ENCODE results near the gene SDR42E1. TPM values are rescaled to one million over a fixed set of nuclear protein-coding genes. Genes with fewer than 3 reads are reported as not detected.
A peak's percentile ranks its signal among the peaks of the same experiment; 100 is the strongest.

SDR42E1 gene
- total and polyA plus RNA-seq, 2 of the 4 experiments (the other 2 are of a cell fraction): 0.44 to 0.72 TPM

DNA sequence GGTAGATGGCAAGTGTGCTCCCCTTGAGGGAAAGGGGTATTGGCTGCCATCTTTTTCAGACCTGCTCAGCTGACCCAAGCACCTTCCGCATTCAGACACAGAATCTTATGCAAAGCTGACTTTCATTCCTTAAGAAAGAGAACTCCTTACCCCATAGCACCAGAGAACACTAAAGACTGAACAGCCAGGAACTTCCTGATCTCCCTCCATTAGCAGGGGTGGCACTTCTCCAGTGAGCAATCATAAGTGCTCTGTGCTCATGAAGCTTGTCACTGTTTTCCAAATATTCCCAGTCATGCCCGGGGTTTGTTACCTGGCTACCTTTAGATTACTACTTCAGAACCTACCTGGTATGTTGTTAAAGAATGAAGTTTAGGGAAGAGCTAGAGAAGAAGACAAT lies 35.7 kb upstream of the SDR42E1 start:
- Histone ChIP-seq H2BK120ac (ENCODE audit: low read depth, low read length) (no peak overlapping the region), H3K79me1 (ENCODE audit: low read depth in 1 of 2, low read length in 2 of 2) (no peaks in the 10 kb centered on the region), H3K4ac (ENCODE audit: low read depth, low read length) (no peak overlapping the region), H2AK9ac (replicated peaks; ENCODE audit: low read depth, low read length, poor library complexity) (no peak overlapping the region), H2BK15ac (ENCODE audit: low read depth, low read length) (no peak overlapping the region; the same call in 2 of the 3 replicates), H3K14ac (replicated peaks; ENCODE audit: low read depth, low read length) (no peak overlapping the region), H4K91ac (ENCODE audit: insufficient read depth, low read depth, low read length) (no peak overlapping the region), H3K23ac (ENCODE audit: low read depth, low read length) (no peak overlapping the region), H3K9me1 (ENCODE audit: insufficient read depth, low read length) (no peaks in the 10 kb centered on the region; the same call in 1 of the 2 replicates), H4K8ac (ENCODE audit: low read depth in 2 of 2, low read length in 2 of 2) (no peak overlapping the region), H2BK5ac (ENCODE audit: low read depth, low read length, poor library complexity, severe bottlenecking) (no peak overlapping the region), H3K4me1 (ENCODE audit: control insufficient read depth, insufficient read depth, low read length) (peaks cover 13% of the 10 kb centered on the region), H3K36me3 (ENCODE audit: control insufficient read depth, insufficient read depth, low read length) (no peaks in the 10 kb centered on the region), H2BK20ac (ENCODE audit: low read depth, low read length) (no peak overlapping the region), H3K18ac (ENCODE audit: low read depth, low read length) (peak overlapping the region; percentile 62; the same call in 1 of the 2 replicates), H3K4me3 (ENCODE audit: insufficient read depth, low read depth, low read length) (no peak overlapping the region), H4K20me1 (ENCODE audit: insufficient read depth, low read length) (no peaks in the 10 kb centered on the region), H3K56ac (ENCODE audit: extremely low read depth, insufficient read depth, low read length) (no peak overlapping the region), H3K9ac (ENCODE audit: low read depth, low read length) (no peak overlapping the region), H3K27me3 (ENCODE audit: control insufficient read depth, insufficient read depth, low read length) (peaks cover 3% of the 10 kb centered on the region; the same call in 1 of the 2 replicates), H2AFZ (replicated peaks; ENCODE audit: low read length, poor library complexity) (no peak overlapping the region), H4K5ac (ENCODE audit: low read depth, low read length) (peak overlapping the region; percentile 72; the same call in 1 of the 2 replicates), H3K4me2 (ENCODE audit: low read depth, low read length) (no peak overlapping the region), H2AK5ac (ENCODE audit: low read depth, low read length) (no peak overlapping the region), H3K9me3 (ENCODE audit: control insufficient read depth, insufficient read depth, low read length) (no peaks in the 10 kb centered on the region), H3K27ac (ENCODE audit: insufficient read depth, low read length) (no peak overlapping the region)
- no peak for DNase-seq
- intact Hi-C loops (cut with micrococcal nuclease): no loop called here
- POLR2A ChIA-PET (ENCODE audit: unreplicated experiment): no interaction called here
- ATAC-seq (ENCODE audit: low read depth): no peak
- CTCF ChIA-PET: no interaction called here
- no CpG with 5 or more reads among the region's 2 CpGs for WGBS, 2 experiments (ENCODE audit: extremely low coverage in 2 of 2, insufficient read length in 1 of 2)
- TF ChIP-seq CTCF (conservative IDR thresholded peaks at IDR 0.05; ENCODE audit: low read depth, low read length) (no peak), MAZ (IDR thresholded peaks at IDR 0.05; ENCODE audit: borderline replicate concordance, low read depth, low read length) (no peak), SMC3 (IDR thresholded peaks at IDR 0.05; ENCODE audit: low read depth, low read length) (no peak), USF2 (IDR thresholded peaks at IDR 0.05; ENCODE audit: low read depth, low read length) (no peak), CHD1 (IDR thresholded peaks at IDR 0.05; ENCODE audit: low read depth, low read length) (no peak), MAFK (IDR thresholded peaks at IDR 0.05; ENCODE audit: low read depth, low read length) (no peak), MXI1 (IDR thresholded peaks at IDR 0.05; ENCODE audit: borderline replicate concordance, low read depth, low read length) (no peak), BHLHE40 (IDR thresholded peaks at IDR 0.05; ENCODE audit: low read depth, low read length) (no peak), RCOR1 (IDR thresholded peaks at IDR 0.05; ENCODE audit: insufficient replicate concordance, low read length) (no peak), POLR2A (IDR thresholded peaks at IDR 0.05; ENCODE audit: low read depth, low read length) (no peak), RFX5 (IDR thresholded peaks at IDR 0.05; ENCODE audit: low read depth, low read length) (no peak), FOS (IDR thresholded peaks at IDR 0.05; ENCODE audit: low read depth, low read length) (no peak), CEBPB (IDR thresholded peaks at IDR 0.05; ENCODE audit: low read depth, low read length) (no peak)
- TF ChIP-seq, protein P1, sequence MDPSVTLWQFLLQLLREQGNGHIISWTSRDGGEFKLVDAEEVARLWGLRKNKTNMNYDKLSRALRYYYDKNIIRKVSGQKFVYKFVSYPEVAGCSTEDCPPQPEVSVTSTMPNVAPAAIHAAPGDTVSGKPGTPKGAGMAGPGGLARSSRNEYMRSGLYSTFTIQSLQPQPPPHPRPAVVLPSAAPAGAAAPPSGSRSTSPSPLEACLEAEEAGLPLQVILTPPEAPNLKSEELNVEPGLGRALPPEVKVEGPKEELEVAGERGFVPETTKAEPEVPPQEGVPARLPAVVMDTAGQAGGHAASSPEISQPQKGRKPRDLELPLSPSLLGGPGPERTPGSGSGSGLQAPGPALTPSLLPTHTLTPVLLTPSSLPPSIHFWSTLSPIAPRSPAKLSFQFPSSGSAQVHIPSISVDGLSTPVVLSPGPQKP (IDR thresholded peaks at IDR 0.05; ENCODE audit: borderline replicate concordance, low read depth, low read length): no peak
- dilution Hi-C loops (cut with HindIII; ENCODE audit: low sequenced_read_pairs, unreplicated experiment): no loop called here
- in situ Hi-C loops (cut with MboI; ENCODE audit: low sequenced_read_pairs): no loop called here
- BruUV-seq (replicated peaks): no TSS peak
